ENCODE results near the gene RNF220. TPM values are rescaled to one million over a fixed set of nuclear protein-coding genes. Genes with fewer than 3 reads are reported as not detected.

RNF220 gene
- total RNA-seq, 1 donor from 2014 or later = 84.4 TPM

DNA sequence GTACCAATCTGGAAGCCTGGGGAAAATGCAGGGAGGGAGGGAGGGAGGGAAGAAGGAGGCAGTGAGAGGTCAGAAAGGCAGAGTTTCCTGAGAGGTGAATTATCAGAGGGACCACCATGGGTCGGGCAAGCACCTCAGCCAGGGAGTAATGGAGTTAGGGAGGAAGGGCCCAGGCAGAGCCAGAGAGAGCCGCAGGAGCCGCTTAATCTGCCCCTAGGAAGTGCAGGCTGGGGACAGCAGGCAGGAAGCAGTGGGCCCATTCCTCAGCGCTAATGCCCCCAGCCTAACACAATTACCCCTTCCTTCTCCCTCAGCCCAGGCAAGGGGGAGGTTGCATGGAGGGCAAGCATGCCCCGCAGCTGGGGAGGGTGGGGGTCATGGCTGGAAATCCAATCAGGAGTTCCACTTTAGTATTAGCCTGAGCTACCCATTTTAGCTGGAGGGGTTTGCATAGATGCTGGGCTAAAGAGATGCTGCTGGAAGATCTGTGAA, 160.2 kb downstream of the RNF220 start:
- peaks cover 60% of the 10 kb centered on the region for H3K27me3 Mint-ChIP-seq (ENCODE audit: unreplicated experiment)
- H3K9me3 Mint-ChIP-seq (ENCODE audit: unreplicated experiment) = no peaks in the 10 kb centered on the region
- no peaks in the 10 kb centered on the region for H3K4me1 Mint-ChIP-seq (ENCODE audit: unreplicated experiment)
- H3K4me3 Mint-ChIP-seq (ENCODE audit: unreplicated experiment) = no peak overlapping the region
- no peaks in the 10 kb centered on the region for H3K36me3 Mint-ChIP-seq (ENCODE audit: unreplicated experiment)
- no peak for DNase-seq (ENCODE audit: extremely low spot score, unreplicated experiment)
- TF ChIP-seq, protein P1, sequence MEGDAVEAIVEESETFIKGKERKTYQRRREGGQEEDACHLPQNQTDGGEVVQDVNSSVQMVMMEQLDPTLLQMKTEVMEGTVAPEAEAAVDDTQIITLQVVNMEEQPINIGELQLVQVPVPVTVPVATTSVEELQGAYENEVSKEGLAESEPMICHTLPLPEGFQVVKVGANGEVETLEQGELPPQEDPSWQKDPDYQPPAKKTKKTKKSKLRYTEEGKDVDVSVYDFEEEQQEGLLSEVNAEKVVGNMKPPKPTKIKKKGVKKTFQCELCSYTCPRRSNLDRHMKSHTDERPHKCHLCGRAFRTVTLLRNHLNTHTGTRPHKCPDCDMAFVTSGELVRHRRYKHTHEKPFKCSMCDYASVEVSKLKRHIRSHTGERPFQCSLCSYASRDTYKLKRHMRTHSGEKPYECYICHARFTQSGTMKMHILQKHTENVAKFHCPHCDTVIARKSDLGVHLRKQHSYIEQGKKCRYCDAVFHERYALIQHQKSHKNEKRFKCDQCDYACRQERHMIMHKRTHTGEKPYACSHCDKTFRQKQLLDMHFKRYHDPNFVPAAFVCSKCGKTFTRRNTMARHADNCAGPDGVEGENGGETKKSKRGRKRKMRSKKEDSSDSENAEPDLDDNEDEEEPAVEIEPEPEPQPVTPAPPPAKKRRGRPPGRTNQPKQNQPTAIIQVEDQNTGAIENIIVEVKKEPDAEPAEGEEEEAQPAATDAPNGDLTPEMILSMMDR (IDR thresholded peaks at IDR 0.05) = no peak
- H3K27ac Mint-ChIP-seq (ENCODE audit: unreplicated experiment) = no peak overlapping the region

DNA sequence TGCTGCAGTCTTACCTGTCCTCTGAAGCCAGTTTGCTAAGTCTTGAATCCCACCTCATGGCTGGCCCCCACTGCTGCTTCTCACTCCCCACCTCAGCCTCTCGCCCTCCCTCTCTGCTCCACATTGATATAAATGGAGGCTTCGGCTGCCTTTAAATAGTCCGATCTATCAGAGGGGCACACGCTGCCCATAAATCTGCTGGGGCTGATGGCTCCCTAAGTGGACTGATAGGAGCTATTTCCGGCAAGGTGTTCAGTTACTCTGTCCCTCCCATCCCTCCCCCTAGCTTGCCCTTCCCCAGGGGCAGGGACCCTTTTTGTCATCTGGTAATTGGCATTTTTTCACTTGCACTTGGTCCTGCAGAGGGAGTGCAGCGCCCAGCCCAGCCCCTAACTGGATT, 160.8 kb downstream of the RNF220 start:
- no peak overlapping the region for H3K4me3 Mint-ChIP-seq (ENCODE audit: unreplicated experiment)
- no peak for DNase-seq (ENCODE audit: extremely low spot score, unreplicated experiment)
- peaks cover 64% of the 10 kb centered on the region for H3K27me3 Mint-ChIP-seq (ENCODE audit: unreplicated experiment)
- TF ChIP-seq, protein P1 (IDR thresholded peaks at IDR 0.05) = no peak
- H3K9me3 Mint-ChIP-seq (ENCODE audit: unreplicated experiment) = no peaks in the 10 kb centered on the region
- H3K36me3 Mint-ChIP-seq (ENCODE audit: unreplicated experiment) = no peaks in the 10 kb centered on the region
- no peak overlapping the region for H3K27ac Mint-ChIP-seq (ENCODE audit: unreplicated experiment)
- no peaks in the 10 kb centered on the region for H3K4me1 Mint-ChIP-seq (ENCODE audit: unreplicated experiment)

DNA sequence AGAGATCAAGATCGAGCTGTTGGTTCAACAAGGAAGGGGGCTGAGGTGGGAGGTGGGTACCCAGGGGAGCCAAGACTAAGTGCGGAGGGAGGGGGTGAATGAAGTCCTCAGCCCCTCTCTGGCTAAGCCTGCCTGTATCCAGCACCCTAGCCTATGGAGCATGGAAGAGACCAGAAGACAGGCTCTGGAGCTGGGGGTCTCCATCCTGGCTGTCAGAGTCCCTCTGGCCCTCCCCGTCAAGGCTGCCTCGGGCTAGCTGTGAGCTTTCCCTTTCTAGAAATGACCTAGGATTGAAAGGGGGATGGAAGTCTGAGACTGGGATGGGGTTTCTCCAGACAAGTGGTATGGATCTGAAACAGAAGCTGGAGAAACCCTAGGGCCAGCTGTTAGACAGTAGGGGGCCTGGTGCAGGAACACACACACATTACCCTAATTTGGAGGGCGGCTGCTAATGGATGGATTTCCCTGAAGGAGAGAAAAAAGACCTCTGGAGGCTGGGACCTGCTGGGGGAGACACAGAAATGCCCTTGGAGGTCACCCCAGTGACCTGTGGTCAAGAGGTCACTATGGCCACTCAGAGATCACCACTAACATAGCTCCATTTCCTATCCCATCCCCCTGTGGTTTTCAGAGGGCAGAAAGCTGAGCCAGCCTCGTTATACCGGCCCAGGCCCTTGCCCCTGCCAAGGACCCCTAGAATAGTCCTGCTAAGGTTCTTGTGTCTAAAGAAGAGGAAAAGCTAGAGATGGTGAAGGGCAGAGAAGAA, 161.4 kb downstream of the RNF220 start:
- Mint-ChIP-seq H3K36me3 (ENCODE audit: unreplicated experiment) (no peaks in the 10 kb centered on the region), H3K4me3 (ENCODE audit: unreplicated experiment) (no peak overlapping the region), H3K4me1 (ENCODE audit: unreplicated experiment) (no peaks in the 10 kb centered on the region), H3K9me3 (ENCODE audit: unreplicated experiment) (no peaks in the 10 kb centered on the region), H3K27ac (ENCODE audit: unreplicated experiment) (no peak overlapping the region), H3K27me3 (ENCODE audit: unreplicated experiment) (peaks cover 61% of the 10 kb centered on the region)
- no peak for DNase-seq (ENCODE audit: extremely low spot score, unreplicated experiment)
- TF ChIP-seq, protein P1 (IDR thresholded peaks at IDR 0.05) = no peak

DNA sequence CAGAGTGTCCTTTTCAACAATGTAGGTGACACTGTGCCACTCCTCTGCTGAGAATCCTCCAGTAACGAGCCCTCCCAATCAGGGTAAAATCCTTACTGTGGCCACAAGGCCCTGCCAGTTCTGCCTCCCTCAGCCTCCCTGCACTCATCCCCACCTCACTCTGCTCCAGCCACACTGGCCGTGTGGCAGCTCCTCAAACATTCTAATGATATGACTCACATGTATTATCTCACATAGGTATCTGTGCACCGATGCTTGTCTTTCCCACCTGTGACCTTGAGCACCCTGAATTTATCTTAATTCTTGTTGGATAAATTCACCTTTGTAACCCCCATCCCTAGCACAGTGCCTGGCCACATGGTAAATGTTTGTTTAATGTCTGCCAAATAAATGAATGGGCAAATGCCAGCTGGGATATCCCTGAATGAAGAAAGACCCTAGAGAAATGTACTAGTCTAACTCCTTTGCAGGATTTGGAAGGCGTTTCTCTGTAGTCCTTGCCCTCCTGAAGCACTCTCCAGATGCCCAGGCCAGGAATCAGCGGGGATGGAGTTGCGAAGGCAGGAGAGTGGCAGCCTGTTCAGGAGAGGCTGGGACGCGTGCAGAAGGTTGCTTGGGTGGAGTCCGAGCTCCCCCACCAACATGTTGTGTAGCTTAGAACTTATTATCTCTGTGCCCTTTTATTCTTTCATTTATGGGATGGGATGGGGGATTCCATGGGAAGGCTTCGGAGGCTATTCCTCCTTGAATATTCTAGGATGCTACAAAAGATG, 163.3 kb downstream of the RNF220 start:
- Mint-ChIP-seq H3K27me3 (ENCODE audit: unreplicated experiment) (peaks cover 53% of the 10 kb centered on the region), H3K27ac (ENCODE audit: unreplicated experiment) (no peak overlapping the region), H3K9me3 (ENCODE audit: unreplicated experiment) (no peaks in the 10 kb centered on the region), H3K4me1 (ENCODE audit: unreplicated experiment) (no peaks in the 10 kb centered on the region), H3K4me3 (ENCODE audit: unreplicated experiment) (no peak overlapping the region), H3K36me3 (ENCODE audit: unreplicated experiment) (no peaks in the 10 kb centered on the region)
- no peak for DNase-seq (ENCODE audit: extremely low spot score, unreplicated experiment)
- TF ChIP-seq, protein P1 (IDR thresholded peaks at IDR 0.05) = no peak

DNA sequence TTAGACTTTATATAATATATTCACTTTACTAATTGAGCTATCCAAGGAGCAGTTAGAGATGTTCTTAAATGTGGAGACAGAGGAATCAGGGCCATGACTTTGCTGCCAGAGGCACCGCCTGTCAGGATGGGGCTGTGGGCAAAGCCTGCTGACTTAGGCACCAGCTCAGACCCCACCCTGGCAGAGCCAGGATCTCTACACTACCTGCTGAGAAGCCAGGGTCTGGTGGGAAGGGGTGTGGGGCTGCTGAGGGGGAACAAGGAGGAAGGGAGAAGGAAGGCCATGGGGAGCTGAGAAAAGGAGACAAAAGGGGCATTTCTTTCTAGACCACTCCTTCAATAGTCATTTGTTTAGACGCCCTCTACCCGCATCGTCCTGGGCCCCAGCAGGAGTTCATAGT, 164.4 kb downstream of the RNF220 start:
- no peak overlapping the region for H3K4me3 Mint-ChIP-seq (ENCODE audit: unreplicated experiment)
- H3K27ac Mint-ChIP-seq (ENCODE audit: unreplicated experiment) = no peak overlapping the region
- H3K4me1 Mint-ChIP-seq (ENCODE audit: unreplicated experiment) = no peaks in the 10 kb centered on the region
- no peak for DNase-seq (ENCODE audit: extremely low spot score, unreplicated experiment)
- H3K27me3 Mint-ChIP-seq (ENCODE audit: unreplicated experiment) = peaks cover 48% of the 10 kb centered on the region
- no peaks in the 10 kb centered on the region for H3K36me3 Mint-ChIP-seq (ENCODE audit: unreplicated experiment)
- H3K9me3 Mint-ChIP-seq (ENCODE audit: unreplicated experiment) = no peaks in the 10 kb centered on the region
- TF ChIP-seq, protein P1 (IDR thresholded peaks at IDR 0.05) = no peak

Data from osteocyte (in vitro differentiated cells).